Measurements from ENCODE around the gene CTIF. TPM values are rescaled to one million over a fixed set of nuclear protein-coding genes. Genes with fewer than 3 reads are reported as not detected.

CTIF gene
- total and polyA plus RNA-seq, 2 experiments from 2014 or later = 22.1 to 27.9 TPM

DNA sequence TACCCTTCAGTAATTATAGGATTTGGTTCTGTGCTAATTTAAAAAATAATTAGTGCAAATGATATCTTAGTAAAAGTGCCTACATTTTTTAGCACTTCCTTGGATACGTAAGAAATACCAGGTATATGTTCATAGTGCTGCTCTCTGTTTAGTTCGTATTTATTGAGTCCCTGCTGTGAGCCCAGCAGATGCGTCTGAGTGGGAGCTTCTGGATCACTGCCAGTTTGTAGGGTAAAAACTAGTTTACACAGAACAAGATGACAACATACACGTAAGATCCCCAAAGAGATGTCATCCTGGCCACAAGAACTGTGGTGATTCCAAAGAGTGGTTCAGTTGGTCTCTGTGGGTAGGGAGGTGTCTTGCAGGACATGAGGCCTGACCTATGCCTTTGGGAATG is 103.2 kb downstream of the CTIF start:
- Histone ChIP-seq H3K27ac (no peak overlapping the region), H3K4me2 (no peak overlapping the region), H3K9me2 (replicated peaks; ENCODE audit: insufficient read depth) (no peaks in the 10 kb centered on the region), H3K27me3 (no peaks in the 10 kb centered on the region), H3K79me2 (no peaks in the 10 kb centered on the region), H4K20me1 (ENCODE audit: insufficient read depth, poor library complexity, severe bottlenecking) (no peaks in the 10 kb centered on the region), H3K4me3 (no peak overlapping the region), H2AFZ (no peak overlapping the region), H3K36me3 (replicated peaks; ENCODE audit: insufficient read depth, low read depth) (no peaks in the 10 kb centered on the region), H3K4me1 (ENCODE audit: insufficient read depth) (no peaks in the 10 kb centered on the region), H3K9me3 (ENCODE audit: low read depth) (no peaks in the 10 kb centered on the region)
- TF ChIP-seq, protein P1, sequence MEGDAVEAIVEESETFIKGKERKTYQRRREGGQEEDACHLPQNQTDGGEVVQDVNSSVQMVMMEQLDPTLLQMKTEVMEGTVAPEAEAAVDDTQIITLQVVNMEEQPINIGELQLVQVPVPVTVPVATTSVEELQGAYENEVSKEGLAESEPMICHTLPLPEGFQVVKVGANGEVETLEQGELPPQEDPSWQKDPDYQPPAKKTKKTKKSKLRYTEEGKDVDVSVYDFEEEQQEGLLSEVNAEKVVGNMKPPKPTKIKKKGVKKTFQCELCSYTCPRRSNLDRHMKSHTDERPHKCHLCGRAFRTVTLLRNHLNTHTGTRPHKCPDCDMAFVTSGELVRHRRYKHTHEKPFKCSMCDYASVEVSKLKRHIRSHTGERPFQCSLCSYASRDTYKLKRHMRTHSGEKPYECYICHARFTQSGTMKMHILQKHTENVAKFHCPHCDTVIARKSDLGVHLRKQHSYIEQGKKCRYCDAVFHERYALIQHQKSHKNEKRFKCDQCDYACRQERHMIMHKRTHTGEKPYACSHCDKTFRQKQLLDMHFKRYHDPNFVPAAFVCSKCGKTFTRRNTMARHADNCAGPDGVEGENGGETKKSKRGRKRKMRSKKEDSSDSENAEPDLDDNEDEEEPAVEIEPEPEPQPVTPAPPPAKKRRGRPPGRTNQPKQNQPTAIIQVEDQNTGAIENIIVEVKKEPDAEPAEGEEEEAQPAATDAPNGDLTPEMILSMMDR (IDR thresholded peaks at IDR 0.05; ENCODE audit: poor library complexity) = no peak
- TF ChIP-seq EZH2 (IDR thresholded peaks at IDR 0.05; ENCODE audit: borderline replicate concordance) (no peak), EZH2phosphoT487 (IDR thresholded peaks at IDR 0.05; ENCODE audit: low read depth, severe bottlenecking, unreplicated experiment) (no peak)
- 88% methylated on average over 4 of the region's 4 CpGs for WGBS (ENCODE audit: low lambda C conversion rate, missing lambda C conversion rate)
- no peak for DNase-seq (ENCODE audit: low spot score)

GRCh38 chr18:48642503-48642902 is 103.7 kb downstream of the CTIF start:
- TF ChIP-seq EZH2 (IDR thresholded peaks at IDR 0.05; ENCODE audit: borderline replicate concordance) = no peak
- TF ChIP-seq, protein P1 (IDR thresholded peaks at IDR 0.05; ENCODE audit: poor library complexity) = no peak
- TF ChIP-seq EZH2phosphoT487 (IDR thresholded peaks at IDR 0.05; ENCODE audit: low read depth, severe bottlenecking, unreplicated experiment) = no peak
- Histone ChIP-seq H3K36me3 (replicated peaks; ENCODE audit: insufficient read depth, low read depth) (no peaks in the 10 kb centered on the region), H3K27me3 (no peaks in the 10 kb centered on the region), H3K9me2 (replicated peaks; ENCODE audit: insufficient read depth) (no peaks in the 10 kb centered on the region), H3K27ac (no peak overlapping the region), H3K79me2 (no peaks in the 10 kb centered on the region), H4K20me1 (ENCODE audit: insufficient read depth, poor library complexity, severe bottlenecking) (no peaks in the 10 kb centered on the region), H3K4me2 (no peak overlapping the region), H3K4me3 (no peak overlapping the region), H2AFZ (no peak overlapping the region), H3K4me1 (ENCODE audit: insufficient read depth) (no peaks in the 10 kb centered on the region), H3K9me3 (ENCODE audit: low read depth) (no peaks in the 10 kb centered on the region)
- no peak for DNase-seq (ENCODE audit: low spot score)
- 100% methylated on average over 1 of the region's 1 CpG for WGBS (ENCODE audit: low lambda C conversion rate, missing lambda C conversion rate)

- no peaks in the 10 kb centered on the region for H3K79me2 ChIP-seq
- TF ChIP-seq EZH2 (IDR thresholded peaks at IDR 0.05; ENCODE audit: borderline replicate concordance) (no peak), EZH2phosphoT487 (IDR thresholded peaks at IDR 0.05; ENCODE audit: low read depth, severe bottlenecking, unreplicated experiment) (no peak)
- TF ChIP-seq, protein P1 (IDR thresholded peaks at IDR 0.05; ENCODE audit: poor library complexity) = no peak
- H4K20me1 ChIP-seq (ENCODE audit: insufficient read depth, poor library complexity, severe bottlenecking) = no peaks in the 10 kb centered on the region
- H3K27me3 ChIP-seq = no peaks in the 10 kb centered on the region
- H3K4me1 ChIP-seq (ENCODE audit: insufficient read depth) = no peaks in the 10 kb centered on the region
- H2AFZ ChIP-seq = no peak overlapping the region
- H3K4me3 ChIP-seq = no peak overlapping the region
- no peaks in the 10 kb centered on the region for H3K9me2 ChIP-seq (replicated peaks; ENCODE audit: insufficient read depth)
- no peaks in the 10 kb centered on the region for H3K9me3 ChIP-seq (ENCODE audit: low read depth)
- DNase-seq (ENCODE audit: low spot score) = no peak
- no peak overlapping the region for H3K27ac ChIP-seq
- 89% methylated on average over 1 of the region's 1 CpG for WGBS (ENCODE audit: low lambda C conversion rate, missing lambda C conversion rate)
- H3K36me3 ChIP-seq (replicated peaks; ENCODE audit: insufficient read depth, low read depth) = no peaks in the 10 kb centered on the region
- H3K4me2 ChIP-seq = no peak overlapping the region
These were observed 104.4 kb downstream of the CTIF start for GRCh38 chr18:48643262-48643661.

DNA sequence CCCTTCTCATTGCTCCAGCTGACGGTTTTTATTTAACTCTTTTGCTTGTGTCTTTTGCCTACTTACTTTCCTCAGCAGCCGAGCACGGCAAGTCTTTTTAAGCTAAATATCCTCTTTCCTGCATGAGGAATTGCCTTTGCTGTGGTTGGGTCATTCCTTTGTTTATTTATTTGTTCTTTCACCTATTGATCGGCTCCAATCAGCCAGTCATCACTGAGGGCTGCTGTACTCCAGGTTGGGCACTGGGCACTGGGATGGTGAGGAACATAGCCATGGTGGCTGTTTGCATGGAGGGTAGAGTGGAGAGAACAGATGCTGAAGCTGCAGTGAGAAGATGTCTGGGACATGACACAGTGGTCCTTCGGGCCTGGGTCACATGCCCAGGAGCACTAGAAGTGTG is 105.2 kb downstream of the CTIF start:
- no peak for DNase-seq (ENCODE audit: low spot score)
- no peaks in the 10 kb centered on the region for H3K27me3 ChIP-seq
- 94% methylated on average over 5 of the region's 5 CpGs for WGBS (ENCODE audit: low lambda C conversion rate, missing lambda C conversion rate)
- H3K4me3 ChIP-seq = no peak overlapping the region
- H3K79me2 ChIP-seq = no peaks in the 10 kb centered on the region
- H3K36me3 ChIP-seq (replicated peaks; ENCODE audit: insufficient read depth, low read depth) = no peaks in the 10 kb centered on the region
- no peak overlapping the region for H3K4me2 ChIP-seq
- H3K9me2 ChIP-seq (replicated peaks; ENCODE audit: insufficient read depth) = no peaks in the 10 kb centered on the region
- no peak for TF ChIP-seq EZH2phosphoT487 (IDR thresholded peaks at IDR 0.05; ENCODE audit: low read depth, severe bottlenecking, unreplicated experiment)
- TF ChIP-seq EZH2 (IDR thresholded peaks at IDR 0.05; ENCODE audit: borderline replicate concordance) = no peak
- TF ChIP-seq, protein P1 (IDR thresholded peaks at IDR 0.05; ENCODE audit: poor library complexity) = no peak
- H3K27ac ChIP-seq = no peak overlapping the region
- no peaks in the 10 kb centered on the region for H4K20me1 ChIP-seq (ENCODE audit: insufficient read depth, poor library complexity, severe bottlenecking)
- H3K4me1 ChIP-seq (ENCODE audit: insufficient read depth) = no peaks in the 10 kb centered on the region
- no peaks in the 10 kb centered on the region for H3K9me3 ChIP-seq (ENCODE audit: low read depth)
- no peak overlapping the region for H2AFZ ChIP-seq

Data from hepatocyte (in vitro differentiated cells).